MM.1S (cell line): ENCODE measurements around the gene FBXW4.

Experiments used
- DNase-seq: peaks from one replicate; pipeline ENCODE4 v3.0.0-alpha.2; 2015
- H2AFZ ChIP-seq: fragments of 300-600 bp; sonication (generic); 2 replicates; pipeline ENCODE4 v1.6.0; 2016; ENCODE audit warnings: antibody characterized with exemption, low read length
- H3F3A ChIP-seq: fragments of 300-600 bp; sonication (generic); 2 replicates; pipeline ENCODE4 v1.6.1; 2016; ENCODE audit warnings: mild to moderate bottlenecking, antibody characterized with exemption, low read length, moderate library complexity, mixed read lengths; ENCODE audit not compliant: insufficient read depth
- H3K27ac ChIP-seq: fragments of 300-600 bp; sonication (generic); 2 replicates; pipeline ENCODE4 v1.5.1; 2016; ENCODE audit warnings: mild to moderate bottlenecking, low read length
- H3K27me3 ChIP-seq: fragments of 300-600 bp; sonication (generic); replicated peaks from 2 replicates; pipeline ENCODE4 v1.6.0; 2016; ENCODE audit warnings: low read length; ENCODE audit not compliant: insufficient read depth
- H3K36me3 ChIP-seq: fragments of 300-600 bp; sonication (generic); replicated peaks from 2 replicates; pipeline ENCODE4 v1.6.1; 2016; ENCODE audit warnings: mild to moderate bottlenecking, low read length, mixed read lengths; ENCODE audit not compliant: insufficient read depth
- H3K4me1 ChIP-seq: fragments of 300-600 bp; sonication (generic); 2 replicates; pipeline ENCODE4 v1.6.1; 2016; ENCODE audit warnings: low read length, mixed read lengths
- H3K4me2 ChIP-seq: fragments of 300-600 bp; sonication (generic); 2 replicates; pipeline ENCODE4 v1.6.0; 2016; ENCODE audit warnings: low read depth, low read length
- H3K4me3 ChIP-seq: fragments of 300-600 bp; sonication (generic); 2 replicates; pipeline ENCODE4 v1.5.1; 2016; ENCODE audit warnings: low read length, mixed read lengths
- H3K79me2 ChIP-seq: fragments of 300-600 bp; sonication (generic); 2 replicates; pipeline ENCODE4 v1.6.1; 2016; ENCODE audit warnings: mixed run types, low read length, mixed read lengths
- H3K9ac ChIP-seq: fragments of 300-600 bp; sonication (generic); 2 replicates; pipeline ENCODE4 v1.6.1; 2016; ENCODE audit warnings: low read length, mixed read lengths
- H3K9me2 ChIP-seq: fragments of 300-600 bp; sonication (generic); replicated peaks from 2 replicates; pipeline ENCODE4 v1.6.1; 2016; ENCODE audit warnings: mild to moderate bottlenecking, low read length, mixed read lengths; ENCODE audit not compliant: insufficient read depth
- H3K9me3 ChIP-seq: fragments of 300-600 bp; sonication (generic); replicated peaks from 2 replicates; pipeline ENCODE4 v1.6.1; 2016; ENCODE audit warnings: mild to moderate bottlenecking, low read length, mixed read lengths; ENCODE audit not compliant: insufficient read depth
- H4K20me1 ChIP-seq: fragments of 300-600 bp; sonication (generic); 2 replicates; pipeline ENCODE4 v1.6.1; 2016; ENCODE audit warnings: mild to moderate bottlenecking, low read length, moderate library complexity, mixed read lengths; ENCODE audit not compliant: insufficient read depth
- CTCF ChIP-seq: fragments of 300-600 bp; sonication (generic); IDR thresholded peaks from 2 replicates; pipeline ENCODE4 v1.5.1; 2016; ENCODE audit warnings: antibody characterized with exemption, low read length, mixed read lengths
- EZH2 ChIP-seq: fragments of 300-600 bp; sonication (generic); optimal IDR thresholded peaks from 2 replicates; pipeline ENCODE3; 2017; ENCODE audit warnings: low read depth, mild to moderate bottlenecking, antibody characterized with exemption, low read length, mixed read lengths
- EZH2phosphoT487 ChIP-seq: fragments of 300-600 bp; sonication (generic); IDR thresholded peaks from 2 replicates; pipeline ENCODE4 v1.6.1; 2018; ENCODE audit warnings: antibody characterized with exemption, low read length

Gene FBXW4

GRCh38 chr10:101694674-101695403 lies at the start of gene FBXW4:
TSS of gene FBXW4 (minus strand) at chr10:101695170. CDS start at chr10:101695105, 65 bp downstream.
- DNase-seq = peak; percentile 83
- H3K79me2 ChIP-seq = peaks cover 62% of the 10 kb centered on the region

GRCh38 chr10:101744267-101744666 lies 49.3 kb upstream of the FBXW4 start:
- TF ChIP-seq CTCF = no peak
- no peak for TF ChIP-seq EZH2phosphoT487
- no peak for TF ChIP-seq EZH2
- Histone ChIP-seq H3K27ac (no peak overlapping the region), H3K9ac (no peak overlapping the region), H4K20me1 (no peaks in the 10 kb centered on the region), H3K4me3 (no peak overlapping the region), H3K4me1 (no peaks in the 10 kb centered on the region), H3K4me2 (no peak overlapping the region), H3K27me3 (no peaks in the 10 kb centered on the region), H3K79me2 (no peaks in the 10 kb centered on the region), H2AFZ (no peak overlapping the region), H3K36me3 (no peaks in the 10 kb centered on the region), H3K9me3 (no peaks in the 10 kb centered on the region), H3F3A (no peaks in the 10 kb centered on the region), H3K9me2 (no peaks in the 10 kb centered on the region)
- DNase-seq = no peak

More at GRCh38 chr10:101694674-101695403, at the start of gene FBXW4:
- H3K9ac ChIP-seq = peak within 1 kb of the TSS; percentile 99
- H3K9me2 ChIP-seq = no peaks in the 10 kb centered on the region
- TF ChIP-seq EZH2phosphoT487 (no peak), EZH2 (no peak), CTCF (no peak)
- no peaks in the 10 kb centered on the region for H3K9me3 ChIP-seq
- peak within 1 kb of the TSS; percentile 98 for H3K4me3 ChIP-seq
- H3K4me2 ChIP-seq = peak within 1 kb of the TSS; percentile 97
- H3K27ac ChIP-seq = peak within 1 kb of the TSS; percentile 96
- H4K20me1 ChIP-seq = no peaks in the 10 kb centered on the region
- peaks cover 13% of the 10 kb centered on the region for H3F3A ChIP-seq
- H3K4me1 ChIP-seq = peaks cover 10% of the 10 kb centered on the region; the same call in 1 of the 2 replicates
- no peaks in the 10 kb centered on the region for H3K36me3 ChIP-seq
- peak within 1 kb of the TSS; percentile 94 for H2AFZ ChIP-seq
- H3K27me3 ChIP-seq = no peaks in the 10 kb centered on the region

- Histone ChIP-seq H3K9me2 (no peaks in the 10 kb centered on the region), H3K4me3 (no peak overlapping the region), H4K20me1 (no peaks in the 10 kb centered on the region), H3K4me2 (no peak overlapping the region), H3F3A (no peaks in the 10 kb centered on the region), H3K27ac (no peak overlapping the region), H3K36me3 (no peaks in the 10 kb centered on the region), H3K79me2 (no peaks in the 10 kb centered on the region), H3K9ac (no peak overlapping the region), H3K27me3 (no peaks in the 10 kb centered on the region), H3K4me1 (no peaks in the 10 kb centered on the region), H3K9me3 (no peaks in the 10 kb centered on the region), H2AFZ (no peak overlapping the region)
- DNase-seq = no peak
- TF ChIP-seq CTCF (no peak), EZH2phosphoT487 (no peak), EZH2 (no peak)
These were observed 47.0 kb upstream of the FBXW4 start for GRCh38 chr10:101741938-101742337.
